Keratinocyte (primary cell): ENCODE results near the gene JAG2.

Experiments
- CTCF ChIP-seq, 3 experiments: IDR thresholded peaks in 1 of 3; conservative IDR thresholded peaks in 1 of 3; optimal IDR thresholded peaks in 1 of 3; 2 replicates in 2 of 3; 3 replicates in 1 of 3; pipeline versions ENCODE3 to v1.5.1; 2011; ENCODE audit warnings: low read length in 3 of 3, mild to moderate bottlenecking in 3 of 3, moderate library complexity in 2 of 3, control low read depth in 1 of 3, inconsistent platforms in 1 of 3; ENCODE audit not compliant: insufficient read depth in 2 of 3; ENCODE audit errors: extremely low read depth in 1 of 3
- EZH2 ChIP-seq: IDR thresholded peaks from one replicate; pipeline ENCODE4 v1.6.1; 2012; ENCODE audit warnings: inconsistent platforms, mild to moderate bottlenecking, low read length, moderate library complexity

GRCh38 chr14:105093038-105093430 is 75.5 kb downstream of the JAG2 start:
- TF ChIP-seq CTCF (optimal IDR thresholded peaks at IDR 0.05 in 1 of 3, IDR thresholded peaks at IDR 0.05 in 1 of 3, conservative IDR thresholded peaks at IDR 0.05 in 1 of 3; ENCODE audit: extremely low read depth in 1 of 3, insufficient read depth in 2 of 3, low read length in 3 of 3) (no peak), EZH2 (no peak)
